B cell (primary cell): ENCODE data around the gene ARMH3. TPM values are rescaled to one million over a fixed set of nuclear protein-coding genes. Genes with fewer than 3 reads are reported as not detected.
A peak's percentile ranks its signal among the peaks of the same experiment; 100 is the strongest.

Source experiments
- ATAC-seq: fragments of 200-7000 bp; cut with Tn5 transposase; one replicate; pipeline ENCODE4 v1.10.0; 2021; ENCODE audit warnings: low read depth, mild to moderate bottlenecking, moderate number of reproducible peaks, moderate library complexity
- CTCF ChIA-PET: fragments of 350-600 bp; sonication (Branson Sonifier 250); formaldehyde crosslinking; loops from one replicate; lab custom pipeline; 2021; ENCODE audit warnings: antibody characterized with exemption, inconsistent platforms; lab: Charles Lee
- POLR2A ChIA-PET: fragments of 350-600 bp; sonication (Branson Sonifier 250); formaldehyde crosslinking; loops from one replicate; lab custom pipeline; 2021; ENCODE audit warnings: antibody characterized with exemption; lab: Charles Lee
- DNase-seq: peaks from one replicate; pipeline ENCODE4 v3.0.0; 2013
- H2AFZ ChIP-seq: 2 replicates; pipeline ENCODE4 v1.6.1; 2012; ENCODE audit warnings: mild to moderate bottlenecking, low read depth, low read length; ENCODE audit not compliant: insufficient read depth, poor library complexity, severe bottlenecking
- H3K27ac ChIP-seq, 2 donors: 1 replicate in 1 of 2; 2 replicates in 1 of 2; pipeline ENCODE4 v1.5.1; 2012 to 2013; ENCODE audit warnings: low read length in 2 of 2, mild to moderate bottlenecking in 2 of 2, moderate library complexity in 1 of 2
- H3K27me3 ChIP-seq, 4 experiments: fragments of 200-600 bp in 1 of 4; sonication (generic) in 1 of 4; replicated peaks in 1 of 4; 1 replicate in 2 of 4; 2 replicates in 2 of 4; pipeline versions ENCODE4 v1.6.1 to v1.7.0; 2013 to 2016; ENCODE audit warnings: low read length in 3 of 4, mild to moderate bottlenecking in 2 of 4, mixed read lengths in 1 of 4, moderate library complexity in 1 of 4; ENCODE audit not compliant: insufficient read depth in 4 of 4, control insufficient read depth in 3 of 4; ENCODE audit errors: control extremely low read depth in 1 of 4
- H3K36me3 ChIP-seq, 2 experiments: replicated peaks in 1 of 2; 1 replicate in 1 of 2; 2 replicates in 1 of 2; pipeline versions ENCODE4 v1.6.1 to v1.7.1; 2013; ENCODE audit warnings: low read length in 1 of 2; ENCODE audit not compliant: insufficient read depth in 2 of 2, control insufficient read depth in 1 of 2; ENCODE audit errors: control extremely low read depth in 1 of 2, extremely low read depth in 1 of 2
- H3K4me1 ChIP-seq, 2 donors: fragments of 200-600 bp in 1 of 2; sonication (generic) in 1 of 2; 1 replicate in 1 of 2; 2 replicates in 1 of 2; pipeline versions ENCODE4 v1.5.1 to v1.6.1; 2013 to 2017; ENCODE audit warnings: low read length in 2 of 2; ENCODE audit not compliant: control insufficient read depth in 2 of 2, insufficient read depth in 2 of 2
- H3K4me2 ChIP-seq: replicated peaks from 2 replicates; pipeline ENCODE3; 2012; ENCODE audit warnings: mild to moderate bottlenecking, low read depth, low read length; ENCODE audit not compliant: poor library complexity, severe bottlenecking
- H3K4me3 ChIP-seq, 5 experiments: fragments of 200-600 bp in 1 of 5; sonication (generic) in 1 of 5; 1 replicate in 3 of 5; 2 replicates in 2 of 5; pipeline versions ENCODE4 v1.5.1 to v1.7.0; 2011 to 2016; ENCODE audit warnings: low read length in 4 of 5, mild to moderate bottlenecking in 4 of 5, low read depth in 2 of 5, control low read depth in 1 of 5, moderate library complexity in 1 of 5; ENCODE audit not compliant: insufficient read depth in 1 of 5; ENCODE audit errors: control extremely low read depth in 1 of 5, extremely low read depth in 1 of 5
- H3K79me2 ChIP-seq: fragments of 200-600 bp; sonication (generic); one replicate; pipeline ENCODE4 v1.6.0; 2016; ENCODE audit warnings: low read length; ENCODE audit not compliant: control insufficient read depth, insufficient read depth
- H3K9ac ChIP-seq: fragments of 200-600 bp; sonication (generic); 2 replicates; pipeline ENCODE4 v1.6.1; 2017; ENCODE audit warnings: mild to moderate bottlenecking, low read length, moderate library complexity
- H3K9me3 ChIP-seq, 3 donors: one replicate each; pipeline versions ENCODE4 v1.6.1 to v1.7.1; 2013; ENCODE audit warnings: low read length in 2 of 3; ENCODE audit not compliant: control insufficient read depth in 2 of 3, insufficient read depth in 1 of 3; ENCODE audit errors: control extremely low read depth in 1 of 3
- H4K20me1 ChIP-seq: 2 replicates; pipeline ENCODE4 v1.6.0; 2012; ENCODE audit warnings: mild to moderate bottlenecking, low read length; ENCODE audit not compliant: insufficient read depth, control insufficient read depth, poor library complexity, severe bottlenecking
- H3K27ac Mint-ChIP-seq: one replicate; pipeline ENCODE4 v1.8.0; 2021; ENCODE audit warnings: mixed read lengths
- H3K27me3 Mint-ChIP-seq: one replicate; pipeline ENCODE4 v1.8.0; 2021; ENCODE audit warnings: mixed read lengths
- H3K4me1 Mint-ChIP-seq: one replicate; pipeline ENCODE4 v1.8.0; 2021; ENCODE audit warnings: mixed read lengths
- H3K4me3 Mint-ChIP-seq: one replicate; pipeline ENCODE4 v1.8.0; 2021; ENCODE audit warnings: mixed read lengths
- H3K9me3 Mint-ChIP-seq: one replicate; pipeline ENCODE4 v1.8.0; 2022; ENCODE audit warnings: mixed read lengths; ENCODE audit not compliant: insufficient read depth
- EZH2 ChIP-seq: IDR thresholded peaks from 2 replicates; pipeline ENCODE4 v1.6.1; 2012; ENCODE audit warnings: borderline replicate concordance, low read depth, mild to moderate bottlenecking, moderate library complexity, low read length; ENCODE audit not compliant: insufficient read depth, poor library complexity, severe bottlenecking
- WGBS: methylation state at CpG from one replicate; pipeline ENCODE4 v1.1.5; 2013; ENCODE audit warnings: missing lambda C conversion rate; ENCODE audit not compliant: insufficient coverage; 5-methylcytosine and 5-hydroxymethylcytosine counted together
- intact Hi-C: fragments of 100-400 bp; cut with micrococcal nuclease; formaldehyde crosslinking; loops from one replicate; pipeline ENCODE4 v1.10.0; 2022
- polyA plus RNA-seq: library from polyadenylated mRNA; depleted of rRNA; stranded (reverse); fragments of >200 nt; gene quantifications from 2 replicates; pipeline ENCODE4 v1.2.3, GENCODE V29; 2012
- total RNA-seq, 2 donors: library from RNA; stranded (reverse); fragments of 120-200 nt in 1 of 2; gene quantifications; 1 replicate in 1 of 2; 2 replicates in 1 of 2; pipeline versions ENCODE4 v1.2.3 to v1.2.4, GENCODE V29; 2013 to 2022
- TF ChIP-seq, protein P1 (sequence below): fragments of 200-600 bp; IDR thresholded peaks from one replicate; pipeline ENCODE4 v1.8.0; 2022; ENCODE audit warnings: antibody characterized with exemption, mild to moderate bottlenecking

Gene ARMH3
- total and polyA plus RNA-seq, 2 donors (not counting 1 experiment from before 2014, with no cell fraction given): 33.4 to 40.7 TPM

- peaks cover 0 to 55% of the 10 kb centered on the region in 2 experiments for H3K36me3 ChIP-seq
- no peaks in the 10 kb centered on the region for H4K20me1 ChIP-seq
- peaks cover 45% of the 10 kb centered on the region for H3K4me1 Mint-ChIP-seq
- H3K4me2 ChIP-seq: peak overlapping the region; percentile 24
- ChIA-PET CTCF (interaction anchor here (0.8 to 26.8 kb wide), 5 partner anchors 10 to 154 kb away, joined by 3 to 986 read pairs (median 20); no protein-coding TSS in a partner anchor), POLR2A (no interaction called here)
- no peaks in the 10 kb centered on the region for H3K27me3 Mint-ChIP-seq
- no peaks in the 10 kb centered on the region for H3K9me3 Mint-ChIP-seq
- no peak overlapping the region for H3K4me3 Mint-ChIP-seq
- DNase-seq (no peak), ATAC-seq (no peak)
- WGBS: 92% methylated on average over 1 of the region's 1 CpG
- no peaks in the 10 kb centered on the region for H3K27me3 ChIP-seq
- peaks cover 47 to 49% of the 10 kb centered on the region in 2 donors for H3K4me1 ChIP-seq
- TF ChIP-seq, protein P1, sequence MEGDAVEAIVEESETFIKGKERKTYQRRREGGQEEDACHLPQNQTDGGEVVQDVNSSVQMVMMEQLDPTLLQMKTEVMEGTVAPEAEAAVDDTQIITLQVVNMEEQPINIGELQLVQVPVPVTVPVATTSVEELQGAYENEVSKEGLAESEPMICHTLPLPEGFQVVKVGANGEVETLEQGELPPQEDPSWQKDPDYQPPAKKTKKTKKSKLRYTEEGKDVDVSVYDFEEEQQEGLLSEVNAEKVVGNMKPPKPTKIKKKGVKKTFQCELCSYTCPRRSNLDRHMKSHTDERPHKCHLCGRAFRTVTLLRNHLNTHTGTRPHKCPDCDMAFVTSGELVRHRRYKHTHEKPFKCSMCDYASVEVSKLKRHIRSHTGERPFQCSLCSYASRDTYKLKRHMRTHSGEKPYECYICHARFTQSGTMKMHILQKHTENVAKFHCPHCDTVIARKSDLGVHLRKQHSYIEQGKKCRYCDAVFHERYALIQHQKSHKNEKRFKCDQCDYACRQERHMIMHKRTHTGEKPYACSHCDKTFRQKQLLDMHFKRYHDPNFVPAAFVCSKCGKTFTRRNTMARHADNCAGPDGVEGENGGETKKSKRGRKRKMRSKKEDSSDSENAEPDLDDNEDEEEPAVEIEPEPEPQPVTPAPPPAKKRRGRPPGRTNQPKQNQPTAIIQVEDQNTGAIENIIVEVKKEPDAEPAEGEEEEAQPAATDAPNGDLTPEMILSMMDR: no peak
- TF ChIP-seq EZH2: no peak
- intact Hi-C loops: no loop called here
- H3K9me3 ChIP-seq: no peaks in the 10 kb centered on the region
- H3K27ac ChIP-seq: peak overlapping the region in 1 of 2 donors; percentile 51
- no peak overlapping the region for H3K9ac ChIP-seq
- H3K27ac Mint-ChIP-seq: peak overlapping the region; percentile 59
- peaks cover 63% of the 10 kb centered on the region for H3K79me2 ChIP-seq
- H3K4me3 ChIP-seq: no peak overlapping the region
- no peak overlapping the region for H2AFZ ChIP-seq
These were observed 60.4 kb downstream of the ARMH3 start for GRCh38 chr10:101995451-101996063.

GRCh38 chr10:101993651-101994200, 62.2 kb downstream of the ARMH3 start:
- Histone ChIP-seq H2AFZ (no peak overlapping the region), H3K9ac (no peak overlapping the region), H3K27ac (peak overlapping the region in 1 of 2 donors; percentile 10), H3K4me1 (peaks cover 29 to 33% of the 10 kb centered on the region in 2 donors), H3K79me2 (peaks cover 55% of the 10 kb centered on the region), H3K36me3 (peaks cover 2 to 69% of the 10 kb centered on the region in 2 experiments), H3K4me2 (no peak overlapping the region), H3K27me3 (no peaks in the 10 kb centered on the region), H3K9me3 (no peaks in the 10 kb centered on the region), H4K20me1 (no peaks in the 10 kb centered on the region), H3K4me3 (no peak overlapping the region)
- Mint-ChIP-seq H3K27ac (peak overlapping the region; percentile 37), H3K9me3 (no peaks in the 10 kb centered on the region), H3K27me3 (no peaks in the 10 kb centered on the region), H3K4me1 (peaks cover 38% of the 10 kb centered on the region), H3K4me3 (no peak overlapping the region)
- ChIA-PET CTCF (interaction anchor here (0.9 to 26.8 kb wide), 5 partner anchors 13 to 158 kb away, joined by 5 to 986 read pairs (median 10); no protein-coding TSS in a partner anchor), POLR2A (interaction anchor here (0.6 kb wide), 1 partner anchor 89 kb away, joined by 3 read pairs; no protein-coding TSS in a partner anchor)
- intact Hi-C loops: no loop called here
- TF ChIP-seq EZH2: no peak
- TF ChIP-seq, protein P1: no peak
- ATAC-seq: no peak
- DNase-seq: no peak
- WGBS: 93% methylated on average over 2 of the region's 5 CpGs
